GM12872 (cell line): Measurements from ENCODE around the gene SYNCRIP.

Experiments used
- CTCF ChIP-seq: IDR thresholded peaks from 3 replicates; pipeline ENCODE4 v1.5.1; 2011; ENCODE audit warnings: low read depth, mild to moderate bottlenecking, low read length, moderate library complexity; ENCODE audit not compliant: insufficient read depth

The SYNCRIP gene

GRCh38 chr6:85602100-85602499 is 40.6 kb downstream of the SYNCRIP start:
- no peak for TF ChIP-seq CTCF

GRCh38 chr6:85600713-85601313 is 41.9 kb downstream of the SYNCRIP start:
- TF ChIP-seq CTCF = no peak

GRCh38 chr6:85594197-85594930 is 48.3 kb downstream of the SYNCRIP start:
- TF ChIP-seq CTCF = no peak

- peak; percentile 16; the same call in 1 of the 3 replicates for TF ChIP-seq CTCF
Observed at GRCh38 chr6:85593438-85594196, 49.1 kb downstream of the SYNCRIP start, which contains the start of gene SNX14. Gene SNX14 (minus strand): TSS chr6:85593858. CDS start chr6:85593718, 140 bp downstream.

- TF ChIP-seq CTCF = no peak
Observed at GRCh38 chr6:85592033-85592432, 50.7 kb downstream of the SYNCRIP start.

- no peak for TF ChIP-seq CTCF
Observed at GRCh38 chr6:85591207-85591606, 51.5 kb downstream of the SYNCRIP start.

- TF ChIP-seq CTCF = no peak
Observed at GRCh38 chr6:85585741-85586140, 56.9 kb downstream of the SYNCRIP start.
